Measurements from ENCODE around the gene ARHGAP15.

ARHGAP15 gene

GRCh38 chr2:143696651-143697050, 567.4 kb downstream of the ARHGAP15 start:
- DNase-seq (ENCODE audit: low read depth in 1 of 2, low spot score in 1 of 2): no peak
- no peak for TF ChIP-seq GABPA (IDR thresholded peaks at IDR 0.05; ENCODE audit: low read depth)
- no peak for TF ChIP-seq POLR2AphosphoS5 (IDR thresholded peaks at IDR 0.05; ENCODE audit: low read depth)
- no peak for TF ChIP-seq SPI1 (IDR thresholded peaks at IDR 0.05; ENCODE audit: borderline replicate concordance, low read depth)
- TF ChIP-seq CTCF (IDR thresholded peaks at IDR 0.05; ENCODE audit: insufficient read depth, low read length): no peak
- TF ChIP-seq REST (IDR thresholded peaks at IDR 0.05; ENCODE audit: insufficient replicate concordance, low read depth): no peak
- Histone ChIP-seq H3K4me3 (replicated peaks; ENCODE audit: insufficient read depth, low read length) (no peak overlapping the region), H3K27ac (replicated peaks) (no peak overlapping the region), H3K27me3 (ENCODE audit: insufficient read depth, poor library complexity, severe bottlenecking) (no peaks in the 10 kb centered on the region)

- H3K27me3 ChIP-seq (ENCODE audit: insufficient read depth, poor library complexity, severe bottlenecking): no peaks in the 10 kb centered on the region
- TF ChIP-seq POLR2AphosphoS5 (IDR thresholded peaks at IDR 0.05; ENCODE audit: low read depth): no peak
- TF ChIP-seq REST (IDR thresholded peaks at IDR 0.05; ENCODE audit: insufficient replicate concordance, low read depth): no peak
- TF ChIP-seq CTCF (IDR thresholded peaks at IDR 0.05; ENCODE audit: insufficient read depth, low read length): no peak
- no peak for TF ChIP-seq GABPA (IDR thresholded peaks at IDR 0.05; ENCODE audit: low read depth)
- no peak overlapping the region for H3K27ac ChIP-seq (replicated peaks)
- no peak for DNase-seq (ENCODE audit: low read depth in 1 of 2, low spot score in 1 of 2)
- no peak overlapping the region for H3K4me3 ChIP-seq (replicated peaks; ENCODE audit: insufficient read depth, low read length)
Observed at GRCh38 chr2:143697744-143698143, 568.5 kb downstream of the ARHGAP15 start.

- no peak for TF ChIP-seq POLR2AphosphoS5 (IDR thresholded peaks at IDR 0.05; ENCODE audit: low read depth)
- no peak for TF ChIP-seq REST (IDR thresholded peaks at IDR 0.05; ENCODE audit: insufficient replicate concordance, low read depth)
- no peak for TF ChIP-seq SPI1 (IDR thresholded peaks at IDR 0.05; ENCODE audit: borderline replicate concordance, low read depth)
- no peak for TF ChIP-seq GABPA (IDR thresholded peaks at IDR 0.05; ENCODE audit: low read depth)
- TF ChIP-seq CTCF (IDR thresholded peaks at IDR 0.05; ENCODE audit: insufficient read depth, low read length): no peak
- Histone ChIP-seq H3K4me3 (replicated peaks; ENCODE audit: insufficient read depth, low read length) (no peak overlapping the region), H3K27ac (replicated peaks) (no peak overlapping the region), H3K27me3 (ENCODE audit: insufficient read depth, poor library complexity, severe bottlenecking) (no peaks in the 10 kb centered on the region)
- DNase-seq (ENCODE audit: low read depth in 1 of 2, low spot score in 1 of 2): no peak
Observed at GRCh38 chr2:143698352-143698751, 569.1 kb downstream of the ARHGAP15 start.

Data from HL-60 (cell line).